Measurements from ENCODE around the gene SPATS2L.

The SPATS2L gene

DNA sequence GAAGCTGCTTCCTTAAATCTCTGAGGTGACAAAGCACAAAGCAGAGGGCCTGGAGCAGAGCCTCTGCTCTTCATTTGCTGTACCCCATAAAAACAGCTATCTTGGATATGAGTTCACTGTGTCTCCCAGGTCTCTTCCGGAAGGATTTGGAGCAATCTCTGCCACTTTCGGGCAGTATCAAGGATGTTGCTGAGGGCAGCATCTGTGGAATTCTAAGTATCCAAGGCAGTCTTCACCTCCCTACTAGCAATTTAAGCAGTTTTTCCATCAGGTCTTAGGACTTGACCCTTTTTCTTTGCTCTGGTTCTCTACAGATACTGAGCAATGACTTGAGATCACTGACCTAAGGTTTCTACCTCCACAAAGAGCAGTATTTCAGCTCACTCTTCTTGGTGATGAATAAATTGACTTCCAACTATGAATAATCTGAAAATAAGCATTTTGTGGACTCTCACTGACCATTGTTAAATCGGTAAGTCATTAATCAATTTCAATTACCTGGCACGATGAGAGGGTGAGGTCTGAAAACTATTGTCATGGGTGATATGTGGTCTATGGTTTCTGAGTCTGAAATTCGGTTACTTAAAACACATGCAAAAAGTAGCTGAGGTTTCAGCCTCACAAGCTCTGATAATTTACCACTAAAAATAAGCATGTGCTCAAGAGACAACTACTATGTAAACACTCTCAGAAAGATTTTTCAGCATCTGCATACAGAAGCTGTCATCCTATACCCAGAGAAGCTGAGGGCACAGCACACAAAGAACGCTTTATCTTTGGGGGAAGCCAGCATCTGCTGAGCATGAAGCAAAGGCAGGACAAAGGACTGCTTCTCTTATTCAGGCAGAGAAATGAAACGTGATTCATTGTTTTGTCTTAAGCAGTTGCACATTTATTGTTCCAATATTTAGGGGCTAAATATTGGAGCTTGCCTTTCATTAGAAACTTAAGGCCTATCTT is 32.1 kb upstream of the SPATS2L start:
- H3K4me3 ChIP-seq (ENCODE audit: low read depth, low read length): no peak overlapping the region
- no peak for DNase-seq (ENCODE audit: low read depth)
- in situ Hi-C loops (cut with HindIII; ENCODE audit: low sequenced_read_pairs): loop anchor here (25.0 kb wide), 1 partner anchor 287 kb away; no protein-coding TSS in a partner anchor
- TF ChIP-seq, protein P1, sequence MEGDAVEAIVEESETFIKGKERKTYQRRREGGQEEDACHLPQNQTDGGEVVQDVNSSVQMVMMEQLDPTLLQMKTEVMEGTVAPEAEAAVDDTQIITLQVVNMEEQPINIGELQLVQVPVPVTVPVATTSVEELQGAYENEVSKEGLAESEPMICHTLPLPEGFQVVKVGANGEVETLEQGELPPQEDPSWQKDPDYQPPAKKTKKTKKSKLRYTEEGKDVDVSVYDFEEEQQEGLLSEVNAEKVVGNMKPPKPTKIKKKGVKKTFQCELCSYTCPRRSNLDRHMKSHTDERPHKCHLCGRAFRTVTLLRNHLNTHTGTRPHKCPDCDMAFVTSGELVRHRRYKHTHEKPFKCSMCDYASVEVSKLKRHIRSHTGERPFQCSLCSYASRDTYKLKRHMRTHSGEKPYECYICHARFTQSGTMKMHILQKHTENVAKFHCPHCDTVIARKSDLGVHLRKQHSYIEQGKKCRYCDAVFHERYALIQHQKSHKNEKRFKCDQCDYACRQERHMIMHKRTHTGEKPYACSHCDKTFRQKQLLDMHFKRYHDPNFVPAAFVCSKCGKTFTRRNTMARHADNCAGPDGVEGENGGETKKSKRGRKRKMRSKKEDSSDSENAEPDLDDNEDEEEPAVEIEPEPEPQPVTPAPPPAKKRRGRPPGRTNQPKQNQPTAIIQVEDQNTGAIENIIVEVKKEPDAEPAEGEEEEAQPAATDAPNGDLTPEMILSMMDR (IDR thresholded peaks at IDR 0.05; ENCODE audit: low read depth, low read length, missing control alignments): no peak

DNA sequence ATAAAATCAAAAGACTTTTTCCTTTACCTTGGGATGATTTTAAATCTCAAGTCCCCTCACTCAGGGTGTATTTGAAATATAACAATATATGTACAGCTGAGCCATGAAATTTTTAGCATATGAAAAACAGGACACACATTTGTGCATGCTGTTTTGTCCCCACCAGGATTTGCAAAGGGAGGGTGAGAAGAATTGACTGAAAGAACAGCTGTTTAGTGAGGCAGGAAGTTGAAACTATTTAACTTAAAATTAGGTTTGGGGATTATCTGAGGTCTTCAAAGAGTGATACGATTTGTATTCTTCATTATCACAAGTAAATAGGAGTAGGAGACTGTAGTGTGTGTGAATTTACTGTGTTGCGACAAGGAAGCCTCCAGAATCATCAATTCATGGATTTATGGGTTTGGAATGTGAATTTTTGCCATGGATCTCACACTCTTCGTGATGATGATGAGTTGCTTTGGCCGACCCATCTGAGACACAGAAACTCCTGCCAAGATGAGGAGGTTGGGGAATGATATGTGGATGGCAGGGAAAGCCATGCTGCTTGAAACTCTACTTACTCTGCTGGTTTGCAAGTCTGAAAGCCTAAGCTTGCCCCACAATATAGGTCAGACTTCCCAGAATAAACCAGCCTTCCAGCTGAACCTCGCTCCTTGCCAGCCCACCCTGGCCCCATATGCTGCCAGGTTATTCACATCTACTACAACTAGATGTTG is 31.0 kb upstream of the SPATS2L start:
- in situ Hi-C loops (cut with HindIII; ENCODE audit: low sequenced_read_pairs): loop anchor here (25.0 kb wide), 1 partner anchor 288 kb away; no protein-coding TSS in a partner anchor
- no peak overlapping the region for H3K4me3 ChIP-seq (ENCODE audit: low read depth, low read length)
- DNase-seq (ENCODE audit: low read depth): no peak
- TF ChIP-seq, protein P1 (IDR thresholded peaks at IDR 0.05; ENCODE audit: low read depth, low read length, missing control alignments): no peak

DNA sequence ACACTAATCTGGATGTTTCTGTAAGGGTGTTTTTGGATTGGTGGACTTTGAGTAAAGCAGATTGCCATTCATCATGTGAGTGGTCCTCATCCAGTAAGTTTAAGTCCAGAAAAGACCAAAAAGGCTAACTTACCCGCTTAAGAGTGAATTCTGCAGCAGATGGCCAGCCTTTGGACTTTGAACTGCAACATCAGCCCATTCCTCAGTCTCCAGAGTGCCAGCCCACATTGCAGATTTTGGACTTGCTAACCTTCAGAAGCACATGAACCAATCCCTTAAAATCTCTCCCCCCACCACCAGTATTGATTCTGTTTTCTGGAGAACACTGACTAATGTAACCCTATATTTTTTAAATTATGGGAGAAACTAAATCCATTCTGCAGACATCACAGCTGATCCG is 30.0 kb upstream of the SPATS2L start:
- no peak for DNase-seq (ENCODE audit: low read depth)
- in situ Hi-C loops (cut with HindIII; ENCODE audit: low sequenced_read_pairs): loop anchor here (25.0 kb wide), 1 partner anchor 289 kb away; no protein-coding TSS in a partner anchor
- no peak overlapping the region for H3K4me3 ChIP-seq (ENCODE audit: low read depth, low read length)
- TF ChIP-seq, protein P1 (IDR thresholded peaks at IDR 0.05; ENCODE audit: low read depth, low read length, missing control alignments): no peak

- no peak overlapping the region for H3K4me3 ChIP-seq (ENCODE audit: low read depth, low read length)
- in situ Hi-C loops (cut with HindIII; ENCODE audit: low sequenced_read_pairs): loop anchor here (25.0 kb wide), 1 partner anchor 292 kb away; no protein-coding TSS in a partner anchor
- TF ChIP-seq, protein P1 (IDR thresholded peaks at IDR 0.05; ENCODE audit: low read depth, low read length, missing control alignments): no peak
- no peak for DNase-seq (ENCODE audit: low read depth)
These were observed 27.7 kb upstream of the SPATS2L start for GRCh38 chr2:200278694-200279316.

- in situ Hi-C loops (cut with HindIII; ENCODE audit: low sequenced_read_pairs): loop anchor here (5.0 to 25.0 kb wide), 2 partner anchors 63 to 293 kb away; no protein-coding TSS in a partner anchor
- TF ChIP-seq, protein P1 (IDR thresholded peaks at IDR 0.05; ENCODE audit: low read depth, low read length, missing control alignments): no peak
- no peak for DNase-seq (ENCODE audit: low read depth)
- H3K4me3 ChIP-seq (ENCODE audit: low read depth, low read length): no peak overlapping the region
These were observed 26.6 kb upstream of the SPATS2L start for GRCh38 chr2:200279857-200280256.

- no peak overlapping the region for H3K4me3 ChIP-seq (ENCODE audit: low read depth, low read length)
- in situ Hi-C loops (cut with HindIII; ENCODE audit: low sequenced_read_pairs): loop anchor here (25.0 kb wide), 1 partner anchor 299 kb away; no protein-coding TSS in a partner anchor
- no peak for DNase-seq (ENCODE audit: low read depth)
- TF ChIP-seq, protein P1 (IDR thresholded peaks at IDR 0.05; ENCODE audit: low read depth, low read length, missing control alignments): no peak
These were observed 19.9 kb upstream of the SPATS2L start for GRCh38 chr2:200286578-200286977.

Data from astrocyte of the cerebellum (primary cell).